SK-N-MC (cell line): Measurements from ENCODE around the gene LPCAT2.
"Not testable (repeated sequence)": the region's sequence is repeated elsewhere in the genome, so short reads cannot be mapped to it uniquely, and the experiment has no call there.

Experiments
- DNase-seq: peaks from one replicate; pipeline ENCODE4 v3.0.0-alpha.2; 2011; ENCODE audit warnings: low read depth, low spot score
- H3K27ac ChIP-seq: fragments of 200-600 bp; sonication (generic); 2 replicates; pipeline ENCODE4 v1.5.1; 2016; ENCODE audit warnings: mixed run types
- H3K36me3 ChIP-seq: fragments of 200-600 bp; sonication (generic); 2 replicates; pipeline ENCODE4 v1.6.1; 2017; ENCODE audit warnings: antibody characterized with exemption, low read length, mixed read lengths; ENCODE audit not compliant: insufficient read depth
- H3K4me3 ChIP-seq: fragments of 200-600 bp; sonication (generic); 2 replicates; pipeline ENCODE4 v1.5.1; 2016
- H3K9ac ChIP-seq: fragments of 200-600 bp; sonication (generic); 2 replicates; pipeline ENCODE4 v1.8.0; 2017; ENCODE audit warnings: mixed run types, mixed read lengths; ENCODE audit not compliant: insufficient read length
- H3K9me3 ChIP-seq: fragments of 200-600 bp; sonication (generic); 2 replicates; pipeline ENCODE4 v1.6.1; 2017; ENCODE audit warnings: low read depth, mild to moderate bottlenecking, antibody characterized with exemption, low read length, moderate library complexity, mixed read lengths
- EZH2 ChIP-seq: fragments of 200-600 bp; sonication (generic); IDR thresholded peaks from one replicate; pipeline ENCODE4 v1.6.1; 2017; ENCODE audit warnings: antibody characterized with exemption
- FOXP2 ChIP-seq: optimal IDR thresholded peaks from 2 replicates; pipeline ENCODE3; 2011; ENCODE audit warnings: mild to moderate bottlenecking, moderate library complexity; ENCODE audit not compliant: insufficient read depth; ENCODE audit errors: extremely low read length, control extremely low read depth
- POLR2AphosphoS5 ChIP-seq: IDR thresholded peaks from 2 replicates; pipeline ENCODE4 v1.6.1; 2012; ENCODE audit warnings: mild to moderate bottlenecking, low read depth, low read length, borderline replicate concordance

Gene LPCAT2

DNA sequence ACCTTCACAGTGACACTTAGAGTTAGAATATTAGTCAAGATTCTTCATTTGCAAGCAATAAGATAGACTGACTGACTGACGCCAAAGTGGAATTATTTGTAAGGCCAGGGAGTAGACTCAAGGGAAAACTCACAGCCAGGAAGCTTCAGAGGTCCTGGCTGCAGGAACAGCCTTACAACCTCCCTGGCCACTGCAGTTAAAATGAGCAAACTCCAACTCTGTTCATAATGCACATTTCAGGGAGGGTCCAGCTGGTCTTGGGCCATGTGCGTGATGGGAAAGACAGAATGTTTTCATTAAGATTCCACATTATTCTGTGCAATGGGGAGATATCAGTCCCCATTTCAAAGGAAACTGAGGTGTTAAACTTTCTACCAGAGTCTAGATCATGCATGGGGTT, 67.5 kb downstream of the LPCAT2 start:
- DNase-seq: no peak
- no peak for TF ChIP-seq EZH2
- TF ChIP-seq FOXP2: no peak
- no peak for TF ChIP-seq POLR2AphosphoS5
- H3K9me3 ChIP-seq: no peaks in the 10 kb centered on the region
- no peak overlapping the region for H3K4me3 ChIP-seq
- no peak overlapping the region for H3K9ac ChIP-seq
- no peak overlapping the region for H3K27ac ChIP-seq
- no peaks in the 10 kb centered on the region for H3K36me3 ChIP-seq

DNA sequence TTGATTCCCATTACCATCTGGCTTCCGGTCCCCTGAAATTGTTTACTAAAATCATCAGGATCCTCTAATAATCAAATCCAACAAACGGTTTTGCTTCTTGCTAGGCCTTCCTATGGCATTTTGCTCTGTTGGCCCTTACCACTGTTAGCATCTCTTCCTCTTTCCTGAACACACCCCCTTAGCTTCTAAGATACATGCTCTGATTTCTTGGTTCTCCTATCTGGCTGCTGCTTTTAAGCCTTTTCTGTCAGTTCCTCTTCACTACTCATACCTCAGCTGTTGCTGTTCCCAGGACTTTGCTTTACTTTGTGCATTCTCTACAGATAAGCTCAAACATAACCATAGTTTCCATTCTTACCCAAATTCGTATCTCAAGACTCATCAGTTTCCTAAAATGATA, 69.0 kb downstream of the LPCAT2 start:
- TF ChIP-seq EZH2 (no peak), POLR2AphosphoS5 (no peak), FOXP2 (no peak)
- no peaks in the 10 kb centered on the region for H3K36me3 ChIP-seq
- H3K4me3 ChIP-seq: no peak overlapping the region
- H3K27ac ChIP-seq: no peak overlapping the region
- DNase-seq: no peak
- H3K9ac ChIP-seq: no peak overlapping the region
- no peaks in the 10 kb centered on the region for H3K9me3 ChIP-seq

DNA sequence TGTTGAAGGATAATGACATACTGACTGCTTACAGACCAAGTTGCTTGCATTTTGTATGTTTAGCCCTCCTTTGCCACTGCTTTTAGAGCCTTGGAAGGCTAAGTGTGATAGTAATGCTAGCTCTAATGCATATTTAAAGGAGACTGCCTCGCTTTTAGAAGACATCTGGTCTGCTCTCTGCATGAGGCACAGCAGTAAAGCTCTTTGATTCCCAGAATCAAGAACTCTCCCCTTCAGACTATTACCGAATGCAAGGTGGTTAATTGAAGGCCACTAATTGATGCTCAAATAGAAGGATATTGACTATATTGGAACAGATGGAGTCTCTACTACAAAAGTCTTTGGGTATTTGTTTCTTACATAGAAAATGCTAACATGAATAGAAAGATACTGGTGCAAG, 76.8 kb downstream of the LPCAT2 start:
- no peak overlapping the region for H3K9ac ChIP-seq
- no peak overlapping the region for H3K27ac ChIP-seq
- no peak for TF ChIP-seq EZH2
- no peak for TF ChIP-seq FOXP2
- TF ChIP-seq POLR2AphosphoS5: no peak
- DNase-seq: no peak
- no peaks in the 10 kb centered on the region for H3K36me3 ChIP-seq
- no peaks in the 10 kb centered on the region for H3K9me3 ChIP-seq
- no peak overlapping the region for H3K4me3 ChIP-seq

DNA sequence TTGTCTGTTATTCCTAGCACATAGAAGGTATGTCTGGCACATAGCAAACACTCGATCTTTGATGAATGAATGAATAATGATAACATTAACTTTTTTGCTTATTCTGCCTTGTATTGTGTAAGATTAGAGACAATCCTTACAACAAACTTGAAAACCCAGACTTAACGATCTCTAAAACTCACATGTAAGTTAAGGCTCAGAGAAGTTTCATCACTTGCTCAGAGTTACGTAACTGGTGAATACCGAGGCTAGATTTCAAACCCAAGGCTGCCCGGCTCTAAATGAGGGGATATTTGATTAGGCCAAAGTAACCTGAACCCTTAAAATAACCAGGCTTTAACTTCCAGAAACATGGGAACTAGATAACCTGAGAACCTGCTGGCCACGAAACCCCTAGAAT, 79.9 kb downstream of the LPCAT2 start:
- no peak for TF ChIP-seq EZH2
- no peak for TF ChIP-seq POLR2AphosphoS5
- no peak for TF ChIP-seq FOXP2
- no peak for DNase-seq

DNA sequence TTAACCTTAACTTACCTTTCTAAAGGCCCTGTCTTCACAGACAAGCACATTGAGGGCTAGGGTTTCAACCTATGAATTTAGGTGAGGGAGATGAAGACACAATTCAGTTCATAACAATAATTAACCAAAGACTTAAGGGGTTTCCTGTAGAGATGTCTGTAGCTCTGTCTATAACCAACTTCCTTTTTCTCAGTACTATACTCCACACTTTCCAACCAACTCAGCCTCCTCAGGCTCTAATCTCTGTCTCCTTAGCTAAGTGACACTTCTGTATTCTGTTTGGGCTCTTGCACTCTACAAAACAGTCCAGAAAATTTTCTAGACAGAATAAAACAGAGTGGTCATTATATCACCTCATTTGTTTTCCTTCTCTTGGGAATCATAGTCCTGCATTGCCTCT, 83.4 kb downstream of the LPCAT2 start:
- Histone ChIP-seq H3K4me3 (no peak overlapping the region), H3K36me3 (no peaks in the 10 kb centered on the region), H3K9me3 (no peaks in the 10 kb centered on the region), H3K27ac (no peak overlapping the region), H3K9ac (no peak overlapping the region)
- TF ChIP-seq POLR2AphosphoS5 (no peak), EZH2 (no peak), FOXP2 (no peak)
- no peak for DNase-seq

More for the DNA sequence above, 79.9 kb downstream of the LPCAT2 start:
- Histone ChIP-seq H3K9me3 (no peaks in the 10 kb centered on the region), H3K36me3 (no peaks in the 10 kb centered on the region), H3K9ac (no peak overlapping the region), H3K4me3 (no peak overlapping the region), H3K27ac (no peak overlapping the region)

DNA sequence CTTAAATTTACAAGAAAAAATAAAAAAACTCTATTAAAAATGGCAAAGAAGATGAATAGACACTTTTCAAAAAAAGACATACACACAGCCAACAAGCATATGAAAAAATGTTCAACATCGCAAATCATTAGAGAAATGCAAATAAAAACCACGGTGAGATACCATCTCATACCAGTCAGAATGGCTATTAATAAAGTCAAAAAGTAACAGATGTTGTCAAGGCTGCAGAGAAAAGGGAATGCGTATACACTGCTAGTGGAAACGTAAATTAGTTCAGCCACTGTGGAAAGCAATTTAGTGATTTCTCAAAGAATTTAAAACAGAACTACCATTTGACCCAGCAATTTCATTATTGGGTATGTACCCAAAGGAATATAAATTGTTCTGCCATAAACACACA, 89.1 kb downstream of the LPCAT2 start:
- no peak overlapping the region for H3K4me3 ChIP-seq
- H3K9me3 ChIP-seq: no peaks in the 10 kb centered on the region
- no peaks in the 10 kb centered on the region for H3K36me3 ChIP-seq
- no peak for TF ChIP-seq FOXP2
- TF ChIP-seq POLR2AphosphoS5: no peak
- TF ChIP-seq EZH2: no peak
- H3K9ac ChIP-seq: no peak overlapping the region
- H3K27ac ChIP-seq: no peak overlapping the region
- no peak for DNase-seq

DNA sequence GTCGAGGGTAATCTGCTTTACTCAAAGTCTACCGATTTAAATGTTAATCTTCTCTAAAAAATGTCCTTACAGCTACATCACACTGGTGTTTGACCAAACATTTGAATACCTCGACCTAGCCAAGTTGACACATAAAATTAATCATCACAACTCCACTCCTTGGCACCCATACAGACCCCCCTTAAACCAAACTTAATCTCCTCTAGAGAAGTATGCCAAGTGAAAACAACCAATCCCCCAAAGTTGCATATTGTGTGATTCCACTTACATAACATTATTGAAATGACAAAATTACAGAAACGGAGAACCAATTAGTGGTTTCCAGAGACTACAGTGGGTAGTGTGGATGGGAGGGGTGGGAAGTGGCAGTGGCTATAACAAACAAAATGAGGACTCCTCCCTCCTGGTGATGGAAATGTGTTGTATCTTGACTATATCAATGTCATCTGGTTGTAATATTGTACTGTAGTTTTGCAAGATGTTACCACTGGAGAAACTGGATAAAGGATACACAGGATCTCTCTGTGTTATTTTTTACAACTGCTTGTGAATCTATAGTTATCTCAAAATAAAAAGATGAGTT, 97.0 kb downstream of the LPCAT2 start:
- no peaks in the 10 kb centered on the region for H3K9me3 ChIP-seq
- no peak for TF ChIP-seq POLR2AphosphoS5
- no peak for TF ChIP-seq FOXP2
- TF ChIP-seq EZH2: no peak
- no peak for DNase-seq
- H3K9ac ChIP-seq: no peak overlapping the region
- no peak overlapping the region for H3K4me3 ChIP-seq
- H3K36me3 ChIP-seq: no peaks in the 10 kb centered on the region
- no peak overlapping the region for H3K27ac ChIP-seq

DNA sequence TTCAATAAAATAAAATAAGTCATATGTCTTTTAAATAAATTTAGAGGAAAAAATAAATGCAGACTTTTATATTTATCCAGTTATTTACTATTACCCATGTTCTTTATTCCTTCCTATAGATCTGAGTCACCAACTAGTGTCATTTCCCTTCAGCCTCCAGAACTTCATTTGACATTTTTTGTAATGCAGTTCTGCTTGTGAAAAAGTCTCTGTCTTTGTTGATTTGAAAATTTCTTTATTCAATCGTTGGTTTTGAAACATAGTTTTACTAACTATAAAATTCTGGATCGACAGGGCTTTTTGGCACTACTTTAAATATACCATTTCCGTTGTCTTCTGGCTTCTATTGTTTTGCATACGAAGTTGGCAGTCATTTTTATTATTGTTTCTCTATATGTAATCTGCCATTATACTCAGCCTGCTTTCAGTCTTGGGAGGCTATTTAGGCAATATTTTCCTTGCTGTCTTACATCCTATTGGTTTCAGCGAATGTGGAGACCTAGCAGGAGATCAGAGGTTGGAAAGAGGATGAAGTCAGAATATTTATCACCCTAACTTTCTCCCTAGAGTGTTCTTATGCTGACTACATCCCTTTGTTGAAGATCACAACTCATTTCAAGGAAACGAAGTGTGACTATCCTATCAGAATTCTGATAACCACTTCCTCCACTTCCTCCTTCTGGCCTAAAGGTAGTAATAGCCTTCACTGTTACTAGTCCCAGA, 104.9 kb downstream of the LPCAT2 start:
- H3K27ac ChIP-seq: no peak overlapping the region
- no peak for DNase-seq
- H3K9me3 ChIP-seq: no peaks in the 10 kb centered on the region
- no peak overlapping the region for H3K4me3 ChIP-seq
- no peaks in the 10 kb centered on the region for H3K36me3 ChIP-seq
- TF ChIP-seq POLR2AphosphoS5 (no peak), EZH2 (no peak), FOXP2 (no peak)
- H3K9ac ChIP-seq: no peak overlapping the region

DNA sequence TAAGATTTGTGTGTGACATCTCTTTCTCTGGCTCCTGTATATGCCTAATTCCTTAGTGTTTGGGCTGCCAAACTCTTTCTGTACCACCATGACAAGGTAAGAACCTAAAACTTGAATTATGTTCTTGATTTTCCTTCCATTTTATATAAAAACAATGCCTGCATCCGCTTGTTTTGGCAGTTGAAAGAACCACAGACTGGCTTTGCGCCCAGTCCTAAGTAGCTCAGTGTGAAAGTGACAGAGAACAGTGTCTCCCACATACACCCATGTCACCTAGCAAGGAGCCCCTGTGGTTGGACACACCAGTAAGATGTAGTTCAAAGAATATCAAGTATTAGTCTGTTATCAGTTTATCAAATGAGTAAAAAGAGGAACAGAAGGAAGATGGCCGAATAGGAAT, 106.2 kb downstream of the LPCAT2 start:
- Histone ChIP-seq H3K4me3 (no peak overlapping the region), H3K9ac (no peak overlapping the region), H3K27ac (no peak overlapping the region), H3K36me3 (no peaks in the 10 kb centered on the region), H3K9me3 (no peaks in the 10 kb centered on the region)
- no peak for TF ChIP-seq EZH2
- TF ChIP-seq FOXP2: no peak
- TF ChIP-seq POLR2AphosphoS5: no peak
- DNase-seq: no peak

DNA sequence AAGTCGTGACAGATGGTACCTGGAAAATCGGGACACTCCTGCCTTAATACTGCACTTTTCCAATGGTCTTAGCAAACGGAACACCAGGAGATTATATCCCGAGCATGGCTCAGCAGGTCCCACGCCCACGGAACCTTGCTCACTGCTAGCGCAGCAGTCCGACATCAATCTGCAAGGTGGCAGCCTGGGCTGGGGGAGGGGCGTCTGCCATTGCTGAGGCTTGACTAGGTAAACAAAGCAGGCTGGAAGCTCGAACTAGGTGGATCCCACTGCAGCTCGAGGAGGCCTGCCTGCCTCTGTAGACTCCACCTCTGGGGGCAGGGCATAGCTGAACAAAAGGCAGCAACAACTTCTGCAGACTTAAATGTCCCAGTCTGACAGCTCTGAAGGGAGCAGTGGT, 106.8 kb downstream of the LPCAT2 start:
- H3K4me3 ChIP-seq, H3K36me3 ChIP-seq, DNase-seq, H3K27ac ChIP-seq, H3K9ac ChIP-seq, H3K9me3 ChIP-seq: not testable (repeated sequence)
